Neuronal stem cell (in vitro differentiated cells): ENCODE measurements around the gene PRSS56.

Source experiments
- DNase-seq: peaks from one replicate; pipeline ENCODE4 v3.0.0-alpha.2; 2013; ENCODE audit warnings: low spot score
- H2AFZ ChIP-seq: one replicate; pipeline ENCODE4 v1.6.1; 2013; ENCODE audit warnings: mild to moderate bottlenecking, low read length, inconsistent platforms
- H2AK5ac ChIP-seq: 2 replicates; pipeline ENCODE4 v1.6.1; 2013; ENCODE audit warnings: low read depth, mild to moderate bottlenecking, inconsistent platforms, low read length, moderate library complexity, mixed read lengths
- H2BK120ac ChIP-seq: 2 replicates; pipeline ENCODE4 v1.6.1; 2013; ENCODE audit warnings: low read depth, mild to moderate bottlenecking, inconsistent platforms, low read length, moderate library complexity, mixed read lengths
- H2BK12ac ChIP-seq: one replicate; pipeline ENCODE4 v1.6.1; 2013; ENCODE audit warnings: low read length, inconsistent platforms
- H2BK15ac ChIP-seq: 2 replicates; pipeline ENCODE4 v1.6.1; 2013; ENCODE audit warnings: mild to moderate bottlenecking, low read length, inconsistent platforms, mixed read lengths
- H2BK5ac ChIP-seq: one replicate; pipeline ENCODE4 v1.6.1; 2013; ENCODE audit warnings: inconsistent platforms, mild to moderate bottlenecking, low read length, moderate library complexity
- H3K14ac ChIP-seq: one replicate; pipeline ENCODE4 v1.6.1; 2013; ENCODE audit warnings: low read length, inconsistent platforms
- H3K18ac ChIP-seq: 2 replicates; pipeline ENCODE4 v1.6.1; 2013; ENCODE audit warnings: low read length, inconsistent platforms
- H3K23ac ChIP-seq: 2 replicates; pipeline ENCODE4 v1.6.1; 2013; ENCODE audit warnings: low read depth, mild to moderate bottlenecking, mixed read lengths, low read length, inconsistent platforms; ENCODE audit not compliant: poor library complexity
- H3K27ac ChIP-seq: replicated peaks from 3 replicates; pipeline ENCODE4 v1.5.1; 2013; ENCODE audit warnings: low read length, inconsistent platforms
- H3K27me3 ChIP-seq, 3 experiments: 2 replicates each; pipeline ENCODE4 v1.6.1; 2013; ENCODE audit warnings: low read length in 3 of 3, mild to moderate bottlenecking in 2 of 3, inconsistent platforms in 1 of 3, low read depth in 1 of 3, mixed read lengths in 1 of 3, moderate library complexity in 1 of 3; ENCODE audit not compliant: control insufficient read depth in 3 of 3, insufficient read depth in 3 of 3
- H3K36me3 ChIP-seq, 2 donors: replicated peaks in 1 of 2; 2 replicates each; pipeline ENCODE4 v1.6.1; 2013; ENCODE audit warnings: low read length in 2 of 2; ENCODE audit not compliant: control insufficient read depth in 2 of 2, insufficient read depth in 2 of 2
- H3K4ac ChIP-seq: 2 replicates; pipeline ENCODE4 v1.6.1; 2013; ENCODE audit warnings: inconsistent platforms, mild to moderate bottlenecking, low read length, moderate library complexity
- H3K4me1 ChIP-seq, 2 donors: 1 replicate in 1 of 2; 2 replicates in 1 of 2; pipeline ENCODE4 v1.6.1; 2013; ENCODE audit warnings: low read length in 2 of 2, low read depth in 1 of 2; ENCODE audit not compliant: control insufficient read depth in 2 of 2, insufficient read depth in 1 of 2
- H3K4me2 ChIP-seq: one replicate; pipeline ENCODE4 v1.6.1; 2013; ENCODE audit warnings: mild to moderate bottlenecking, low read length, inconsistent platforms; ENCODE audit not compliant: insufficient read depth, poor library complexity, severe bottlenecking
- H3K4me3 ChIP-seq, 2 donors: 2 replicates each; pipeline ENCODE4 v1.5.1; 2013; ENCODE audit warnings: low read length in 2 of 2, mild to moderate bottlenecking in 2 of 2, inconsistent platforms in 1 of 2, moderate library complexity in 1 of 2
- H3K79me1 ChIP-seq: one replicate; pipeline ENCODE4 v1.6.1; 2013; ENCODE audit warnings: low read depth, mild to moderate bottlenecking, inconsistent platforms, low read length, moderate library complexity
- H3K9ac ChIP-seq: one replicate; pipeline ENCODE4 v1.6.1; 2013; ENCODE audit warnings: mild to moderate bottlenecking, low read depth, low read length, inconsistent platforms; ENCODE audit not compliant: poor library complexity
- H3K9me3 ChIP-seq, 2 donors: replicated peaks in 1 of 2; 2 replicates each; pipeline versions ENCODE3 to v1.6.1; 2013; ENCODE audit warnings: low read length in 2 of 2, mild to moderate bottlenecking in 2 of 2, inconsistent platforms in 1 of 2, low read depth in 1 of 2, mixed read lengths in 1 of 2, moderate library complexity in 1 of 2; ENCODE audit not compliant: control insufficient read depth in 2 of 2, insufficient read depth in 1 of 2
- H4K8ac ChIP-seq: one replicate; pipeline ENCODE4 v1.6.1; 2013; ENCODE audit warnings: low read depth, mild to moderate bottlenecking, inconsistent platforms, low read length, moderate library complexity
- H4K91ac ChIP-seq: one replicate; pipeline ENCODE4 v1.6.1; 2013; ENCODE audit warnings: low read length, low read depth, mild to moderate bottlenecking, inconsistent platforms; ENCODE audit not compliant: poor library complexity
- WGBS, 2 donors: extraction: QIAGEN DNeasy Blood & Tissue Kit; methylation state at CpG; one replicate each; pipeline ENCODE4 v1.1.7; 2013; ENCODE audit warnings: missing lambda C conversion rate in 2 of 2, mixed read lengths in 1 of 2; ENCODE audit not compliant: insufficient read length in 2 of 2, insufficient replicate concordance in 1 of 2; ENCODE audit errors: extremely low coverage in 2 of 2; 5-methylcytosine and 5-hydroxymethylcytosine counted together

PRSS56 gene

GRCh38 chr2:232492236-232492848, 27.8 kb upstream of the PRSS56 start:
- no peak for DNase-seq
- H3K9ac ChIP-seq: no peak overlapping the region
- H3K9me3 ChIP-seq: no peaks in the 10 kb centered on the region
- H2BK15ac ChIP-seq: peak overlapping the region; percentile 2
- H2BK120ac ChIP-seq: no peak overlapping the region
- H3K36me3 ChIP-seq: no peaks in the 10 kb centered on the region
- no peak overlapping the region for H3K4me2 ChIP-seq
- H4K91ac ChIP-seq: no peak overlapping the region
- H2AFZ ChIP-seq: no peak overlapping the region
- no peak overlapping the region for H3K27ac ChIP-seq
- no CpG with 5 or more reads among the region's 8 CpGs for WGBS, 2 donors
- no peak overlapping the region for H3K4ac ChIP-seq
- peak overlapping the region; percentile 43 for H2BK12ac ChIP-seq
- H2AK5ac ChIP-seq: peak overlapping the region; percentile 59
- no peak overlapping the region for H3K4me3 ChIP-seq
- peak overlapping the region; percentile 61 for H3K18ac ChIP-seq
- no peak overlapping the region for H4K8ac ChIP-seq
- no peaks in the 10 kb centered on the region for H3K79me1 ChIP-seq
- no peak overlapping the region for H3K23ac ChIP-seq
- peaks cover 0 to 86% (median 10%) of the 10 kb centered on the region in 3 experiments for H3K27me3 ChIP-seq
- H2BK5ac ChIP-seq: no peak overlapping the region
- H3K14ac ChIP-seq: no peak overlapping the region
- peaks cover 9 to 22% of the 10 kb centered on the region in 2 donors for H3K4me1 ChIP-seq

DNA sequence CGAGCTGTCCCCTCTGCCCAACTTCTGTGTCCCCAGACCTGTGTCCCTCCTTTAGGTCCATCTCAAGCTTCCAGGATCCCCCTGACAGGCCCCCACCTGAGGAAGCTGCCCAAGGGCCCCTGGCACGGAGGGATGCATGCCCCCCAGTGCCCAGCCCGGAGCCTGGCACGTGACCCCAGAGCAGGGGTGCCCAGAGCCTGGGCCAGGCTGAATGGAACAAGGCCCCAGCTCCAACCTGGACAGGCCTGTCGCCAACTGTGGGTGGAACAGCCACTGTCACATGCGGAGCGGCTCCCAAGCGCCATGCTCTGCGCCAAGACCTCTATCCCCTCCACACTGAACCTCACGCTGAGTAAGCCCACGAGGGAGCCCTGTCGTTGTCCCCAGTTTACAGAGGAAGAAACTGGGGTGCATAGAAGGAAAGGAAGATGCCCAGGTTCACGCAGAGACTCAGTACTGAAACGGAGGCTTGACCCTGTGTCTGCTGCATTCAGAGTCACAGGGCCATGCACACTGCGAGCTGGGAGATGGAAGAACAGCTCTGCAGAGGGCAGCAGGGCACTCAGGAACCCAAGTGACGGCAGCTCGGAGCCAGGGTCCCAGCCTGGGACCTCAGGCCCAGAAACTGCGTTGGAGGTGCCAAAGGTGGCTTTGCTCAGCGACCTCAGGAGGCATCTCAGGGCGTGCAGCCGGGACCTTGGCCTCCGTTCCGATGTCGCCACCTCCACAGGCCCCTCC, 27.1 kb upstream of the PRSS56 start:
- H3K9ac ChIP-seq: no peak overlapping the region
- no peaks in the 10 kb centered on the region for H3K36me3 ChIP-seq
- peak overlapping the region; percentile 2 for H2BK15ac ChIP-seq
- H2BK5ac ChIP-seq: peak overlapping the region; percentile 15
- H2BK120ac ChIP-seq: no peak overlapping the region
- H3K4me2 ChIP-seq: no peak overlapping the region
- DNase-seq: no peak
- H4K91ac ChIP-seq: no peak overlapping the region
- H2BK12ac ChIP-seq: peak overlapping the region; percentile 43
- peak overlapping the region; percentile 59 for H2AK5ac ChIP-seq
- H4K8ac ChIP-seq: no peak overlapping the region
- H3K4ac ChIP-seq: no peak overlapping the region
- peak overlapping the region; percentile 86 for H3K14ac ChIP-seq
- H3K27me3 ChIP-seq: peaks cover 0 to 86% (median 3%) of the 10 kb centered on the region in 3 experiments
- no CpG with 5 or more reads among the region's 24 CpGs for WGBS, 2 donors
- H3K23ac ChIP-seq: no peak overlapping the region
- H3K27ac ChIP-seq: no peak overlapping the region
- no peak overlapping the region for H2AFZ ChIP-seq
- H3K4me3 ChIP-seq: no peak overlapping the region
- H3K4me1 ChIP-seq: peaks cover 9 to 27% of the 10 kb centered on the region in 2 donors
- no peaks in the 10 kb centered on the region for H3K79me1 ChIP-seq
- H3K18ac ChIP-seq: peak overlapping the region; percentile 61
- H3K9me3 ChIP-seq: no peaks in the 10 kb centered on the region

DNA sequence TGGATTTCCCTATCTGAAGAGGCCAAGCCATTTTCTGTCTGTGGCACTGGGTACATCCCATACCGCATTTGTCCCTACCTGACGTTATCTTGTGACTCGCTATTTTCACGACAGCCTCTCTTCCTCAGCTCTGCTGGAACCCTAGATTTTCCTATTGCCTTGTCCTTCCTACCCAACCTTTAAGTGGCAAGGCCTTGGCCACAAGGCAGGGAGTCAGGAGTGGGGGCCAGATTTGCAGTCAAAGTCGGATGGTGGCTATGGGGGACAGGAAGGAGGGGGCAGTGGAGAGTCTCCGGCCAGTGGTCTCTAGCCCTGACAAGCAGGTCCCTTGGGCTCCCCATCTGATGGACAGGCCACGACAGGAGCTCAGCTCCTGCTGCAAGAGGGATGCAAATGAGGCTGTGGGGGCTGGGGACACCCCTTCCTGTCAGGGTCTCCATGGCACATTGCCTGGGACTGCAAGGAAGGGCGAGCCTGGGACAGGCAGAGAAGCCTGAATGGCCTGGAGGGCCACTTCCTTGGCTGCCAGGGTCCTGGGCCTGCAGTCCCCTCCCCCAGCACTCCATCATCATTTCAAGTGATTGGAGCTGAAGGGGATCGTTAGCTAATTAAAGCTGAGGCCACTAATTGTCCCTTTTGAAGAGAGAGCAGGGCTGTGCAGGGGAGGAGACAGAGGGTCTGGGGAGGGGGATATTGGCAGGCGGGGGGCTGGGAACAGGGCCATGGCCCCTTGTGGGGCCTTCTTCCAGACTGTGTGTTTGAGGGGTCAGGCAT, 26.3 kb upstream of the PRSS56 start:
- Histone ChIP-seq H2BK120ac (no peak overlapping the region), H3K14ac (peak overlapping the region; percentile 86), H2BK5ac (peak overlapping the region; percentile 15), H2AK5ac (no peak overlapping the region), H3K36me3 (no peaks in the 10 kb centered on the region), H2BK15ac (peak overlapping the region; percentile 38), H3K9ac (peak overlapping the region; percentile 26), H3K23ac (peak overlapping the region; percentile 39), H3K9me3 (no peaks in the 10 kb centered on the region), H4K91ac (no peak overlapping the region), H2BK12ac (peak overlapping the region; percentile 96), H3K4me1 (peaks cover 9 to 27% of the 10 kb centered on the region in 2 donors), H3K4ac (no peak overlapping the region), H3K4me3 (no peak overlapping the region), H3K27ac (no peak overlapping the region), H3K79me1 (no peaks in the 10 kb centered on the region), H3K18ac (peak overlapping the region; percentile 91), H4K8ac (no peak overlapping the region), H2AFZ (no peak overlapping the region), H3K4me2 (no peak overlapping the region), H3K27me3 (peaks cover 0 to 83% (median 0%) of the 10 kb centered on the region in 3 experiments)
- no CpG with 5 or more reads among the region's 10 CpGs for WGBS, 2 donors
- no peak for DNase-seq

DNA sequence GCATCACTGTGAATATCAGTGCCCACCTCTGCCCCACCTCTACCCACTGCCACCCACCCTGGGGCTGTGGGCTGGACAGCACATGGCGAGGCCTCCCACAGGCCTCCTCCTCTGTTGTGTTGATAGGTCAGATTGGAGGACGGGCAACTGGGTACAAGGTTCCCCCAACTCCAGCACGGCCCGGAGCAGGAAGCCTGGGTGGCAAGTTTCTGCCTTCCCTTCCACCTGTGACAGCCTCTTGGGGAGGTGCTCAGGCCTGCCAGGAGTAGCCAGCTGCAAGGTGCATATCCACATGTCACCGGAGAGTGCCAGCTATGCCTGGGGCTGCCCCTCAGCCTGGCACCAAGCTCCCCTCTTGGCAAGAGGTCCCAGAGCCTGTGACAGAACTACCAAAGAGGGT, 25.6 kb upstream of the PRSS56 start:
- Histone ChIP-seq H4K91ac (no peak overlapping the region), H3K9ac (peak overlapping the region; percentile 26)

More for the DNA sequence above, 25.6 kb upstream of the PRSS56 start:
- no peak overlapping the region for H3K4me3 ChIP-seq
- peak overlapping the region; percentile 29 for H2AK5ac ChIP-seq
- H3K4me1 ChIP-seq: peaks cover 9 to 25% of the 10 kb centered on the region in 2 donors
- no peak overlapping the region for H2BK12ac ChIP-seq
- H3K9me3 ChIP-seq: no peaks in the 10 kb centered on the region
- no peak overlapping the region for H3K14ac ChIP-seq
- H2BK120ac ChIP-seq: no peak overlapping the region
- H3K18ac ChIP-seq: peak overlapping the region; percentile 54
- no peak overlapping the region for H4K8ac ChIP-seq
- no peak for DNase-seq
- H2AFZ ChIP-seq: no peak overlapping the region
- WGBS, 2 donors: no CpG with 5 or more reads among the region's 5 CpGs
- H2BK15ac ChIP-seq: peak overlapping the region; percentile 75
- H3K27ac ChIP-seq: no peak overlapping the region
- no peak overlapping the region for H3K4ac ChIP-seq
- no peak overlapping the region for H3K4me2 ChIP-seq
- no peaks in the 10 kb centered on the region for H3K36me3 ChIP-seq
- no peaks in the 10 kb centered on the region for H3K79me1 ChIP-seq
- no peak overlapping the region for H3K23ac ChIP-seq
- no peak overlapping the region for H2BK5ac ChIP-seq
- H3K27me3 ChIP-seq: peaks cover 0 to 82% (median 0%) of the 10 kb centered on the region in 3 experiments
